Liver (tissue), 3 donors: ENCODE results near the gene UBE2K.

Experiments
- EGR1 ChIP-seq, 2 donors: IDR thresholded peaks; 2 replicates each; pipeline ENCODE4 v1.6.1; 2016 to 2018; ENCODE audit warnings: antibody characterized with exemption in 2 of 2, low read depth in 2 of 2
- NR2F2 ChIP-seq: IDR thresholded peaks from 2 replicates; pipeline ENCODE4 v1.6.1; 2016; ENCODE audit warnings: antibody characterized with exemption
- RAD21 ChIP-seq, 2 donors: IDR thresholded peaks; 2 replicates each; pipeline ENCODE4 v1.6.1; 2016; ENCODE audit warnings: antibody characterized with exemption in 2 of 2, mild to moderate bottlenecking in 2 of 2
- YY1 ChIP-seq: IDR thresholded peaks from 2 replicates; pipeline ENCODE4 v1.6.1; 2016; ENCODE audit warnings: antibody characterized with exemption, mild to moderate bottlenecking
- TF ChIP-seq, protein P1 (sequence below): IDR thresholded peaks from 2 replicates; pipeline ENCODE4 v1.6.1; 2016; ENCODE audit warnings: antibody characterized with exemption
- TF ChIP-seq, protein P2 (sequence below): fragments of 150-350 bp; IDR thresholded peaks from 2 replicates; pipeline ENCODE4 v1.5.1; 2017; ENCODE audit warnings: improper control_type of control experiment, low read depth, low read length; ENCODE audit not compliant: missing input control
- TF ChIP-seq, protein P3 (sequence below): IDR thresholded peaks from 2 replicates; pipeline ENCODE4 v1.6.1; 2016; ENCODE audit warnings: antibody characterized with exemption, mild to moderate bottlenecking
- donor health status: healthy.
- donor health status: healthy.

DNA sequence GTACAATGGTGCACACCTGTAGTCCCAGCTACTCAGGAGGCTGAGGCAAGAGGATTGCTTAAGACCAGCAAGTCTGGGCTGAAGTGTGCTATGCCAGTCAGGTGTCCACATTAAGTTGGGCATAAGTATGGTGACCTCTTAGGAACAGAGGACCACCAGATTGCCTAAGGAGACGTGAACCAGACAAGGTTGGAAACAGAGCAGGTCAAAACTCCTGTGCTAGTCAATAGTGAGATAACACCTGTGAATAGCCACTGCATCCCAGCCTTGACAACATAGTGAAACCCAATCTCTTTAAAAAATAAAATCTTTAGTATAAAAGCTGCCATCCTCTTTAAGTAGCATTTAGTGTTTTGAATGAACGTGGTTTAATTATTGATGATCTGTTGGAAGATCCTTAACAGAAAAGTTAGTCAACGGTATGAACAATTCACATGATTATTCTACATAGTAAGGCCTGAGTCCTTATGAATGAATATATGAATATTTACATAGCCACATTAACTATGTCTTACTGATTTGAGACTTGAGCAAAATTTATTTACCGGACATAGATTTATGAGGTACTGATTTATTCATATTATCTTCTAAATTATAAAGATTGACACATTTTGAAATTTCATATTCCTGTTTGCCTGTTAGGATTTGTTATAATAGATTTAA, 63.2 kb downstream of the UBE2K start:
- TF ChIP-seq, protein P1, sequence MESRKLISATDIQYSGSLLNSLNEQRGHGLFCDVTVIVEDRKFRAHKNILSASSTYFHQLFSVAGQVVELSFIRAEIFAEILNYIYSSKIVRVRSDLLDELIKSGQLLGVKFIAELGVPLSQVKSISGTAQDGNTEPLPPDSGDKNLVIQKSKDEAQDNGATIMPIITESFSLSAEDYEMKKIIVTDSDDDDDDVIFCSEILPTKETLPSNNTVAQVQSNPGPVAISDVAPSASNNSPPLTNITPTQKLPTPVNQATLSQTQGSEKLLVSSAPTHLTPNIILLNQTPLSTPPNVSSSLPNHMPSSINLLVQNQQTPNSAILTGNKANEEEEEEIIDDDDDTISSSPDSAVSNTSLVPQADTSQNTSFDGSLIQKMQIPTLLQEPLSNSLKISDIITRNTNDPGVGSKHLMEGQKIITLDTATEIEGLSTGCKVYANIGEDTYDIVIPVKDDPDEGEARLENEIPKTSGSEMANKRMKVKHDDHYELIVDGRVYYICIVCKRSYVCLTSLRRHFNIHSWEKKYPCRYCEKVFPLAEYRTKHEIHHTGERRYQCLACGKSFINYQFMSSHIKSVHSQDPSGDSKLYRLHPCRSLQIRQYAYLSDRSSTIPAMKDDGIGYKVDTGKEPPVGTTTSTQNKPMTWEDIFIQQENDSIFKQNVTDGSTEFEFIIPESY, result no peak
- TF ChIP-seq, protein P2, sequence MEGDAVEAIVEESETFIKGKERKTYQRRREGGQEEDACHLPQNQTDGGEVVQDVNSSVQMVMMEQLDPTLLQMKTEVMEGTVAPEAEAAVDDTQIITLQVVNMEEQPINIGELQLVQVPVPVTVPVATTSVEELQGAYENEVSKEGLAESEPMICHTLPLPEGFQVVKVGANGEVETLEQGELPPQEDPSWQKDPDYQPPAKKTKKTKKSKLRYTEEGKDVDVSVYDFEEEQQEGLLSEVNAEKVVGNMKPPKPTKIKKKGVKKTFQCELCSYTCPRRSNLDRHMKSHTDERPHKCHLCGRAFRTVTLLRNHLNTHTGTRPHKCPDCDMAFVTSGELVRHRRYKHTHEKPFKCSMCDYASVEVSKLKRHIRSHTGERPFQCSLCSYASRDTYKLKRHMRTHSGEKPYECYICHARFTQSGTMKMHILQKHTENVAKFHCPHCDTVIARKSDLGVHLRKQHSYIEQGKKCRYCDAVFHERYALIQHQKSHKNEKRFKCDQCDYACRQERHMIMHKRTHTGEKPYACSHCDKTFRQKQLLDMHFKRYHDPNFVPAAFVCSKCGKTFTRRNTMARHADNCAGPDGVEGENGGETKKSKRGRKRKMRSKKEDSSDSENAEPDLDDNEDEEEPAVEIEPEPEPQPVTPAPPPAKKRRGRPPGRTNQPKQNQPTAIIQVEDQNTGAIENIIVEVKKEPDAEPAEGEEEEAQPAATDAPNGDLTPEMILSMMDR, result no peak
- TF ChIP-seq, protein P3, sequence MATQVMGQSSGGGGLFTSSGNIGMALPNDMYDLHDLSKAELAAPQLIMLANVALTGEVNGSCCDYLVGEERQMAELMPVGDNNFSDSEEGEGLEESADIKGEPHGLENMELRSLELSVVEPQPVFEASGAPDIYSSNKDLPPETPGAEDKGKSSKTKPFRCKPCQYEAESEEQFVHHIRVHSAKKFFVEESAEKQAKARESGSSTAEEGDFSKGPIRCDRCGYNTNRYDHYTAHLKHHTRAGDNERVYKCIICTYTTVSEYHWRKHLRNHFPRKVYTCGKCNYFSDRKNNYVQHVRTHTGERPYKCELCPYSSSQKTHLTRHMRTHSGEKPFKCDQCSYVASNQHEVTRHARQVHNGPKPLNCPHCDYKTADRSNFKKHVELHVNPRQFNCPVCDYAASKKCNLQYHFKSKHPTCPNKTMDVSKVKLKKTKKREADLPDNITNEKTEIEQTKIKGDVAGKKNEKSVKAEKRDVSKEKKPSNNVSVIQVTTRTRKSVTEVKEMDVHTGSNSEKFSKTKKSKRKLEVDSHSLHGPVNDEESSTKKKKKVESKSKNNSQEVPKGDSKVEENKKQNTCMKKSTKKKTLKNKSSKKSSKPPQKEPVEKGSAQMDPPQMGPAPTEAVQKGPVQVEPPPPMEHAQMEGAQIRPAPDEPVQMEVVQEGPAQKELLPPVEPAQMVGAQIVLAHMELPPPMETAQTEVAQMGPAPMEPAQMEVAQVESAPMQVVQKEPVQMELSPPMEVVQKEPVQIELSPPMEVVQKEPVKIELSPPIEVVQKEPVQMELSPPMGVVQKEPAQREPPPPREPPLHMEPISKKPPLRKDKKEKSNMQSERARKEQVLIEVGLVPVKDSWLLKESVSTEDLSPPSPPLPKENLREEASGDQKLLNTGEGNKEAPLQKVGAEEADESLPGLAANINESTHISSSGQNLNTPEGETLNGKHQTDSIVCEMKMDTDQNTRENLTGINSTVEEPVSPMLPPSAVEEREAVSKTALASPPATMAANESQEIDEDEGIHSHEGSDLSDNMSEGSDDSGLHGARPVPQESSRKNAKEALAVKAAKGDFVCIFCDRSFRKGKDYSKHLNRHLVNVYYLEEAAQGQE, result no peak
- TF ChIP-seq YY1, result no peak
- no peak for TF ChIP-seq NR2F2
- no peak for TF ChIP-seq RAD21 (IDR thresholded peaks at IDR 0.05)
- no peak for TF ChIP-seq EGR1 (IDR thresholded peaks at IDR 0.05; ENCODE audit: low read depth in 2 of 2)
